ENCODE data around the gene AHCY. TPM values are rescaled to one million over a fixed set of nuclear protein-coding genes. Genes with fewer than 3 reads are reported as not detected.

Gene AHCY
- total RNA-seq, 2 donors from 2014 or later: 271 to 350 TPM

DNA sequence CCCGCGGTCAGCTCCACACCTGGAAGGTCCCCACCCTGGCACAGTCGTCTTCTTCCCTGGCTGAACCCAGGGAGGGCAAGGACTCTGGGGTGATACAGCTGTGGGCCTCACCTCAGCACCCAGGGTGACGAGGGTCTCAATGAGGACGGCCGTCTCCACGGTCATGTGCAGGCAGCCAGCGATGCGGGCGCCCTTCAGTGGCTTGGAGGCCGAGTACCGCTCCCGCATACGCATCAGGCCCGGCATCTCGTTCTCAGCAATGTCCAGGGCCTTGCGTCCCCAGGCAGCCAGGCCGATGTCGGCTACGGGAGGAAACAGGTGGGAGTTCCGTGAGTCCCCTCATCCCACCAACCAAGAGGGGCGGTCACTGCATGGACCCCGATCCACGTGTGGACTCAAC lies 7.9 kb downstream of the AHCY start:
- no peak for DNase-seq
- Histone ChIP-seq H3K27ac (ENCODE audit: low read depth, low read length) (no peak overlapping the region), H3K9me3 (ENCODE audit: control insufficient read depth, low read length) (no peaks in the 10 kb centered on the region), H3K27me3 (ENCODE audit: control insufficient read depth, insufficient read depth, low read length, poor library complexity, severe bottlenecking) (no peaks in the 10 kb centered on the region), H3K4me1 (ENCODE audit: control insufficient read depth, insufficient read depth, low read length) (no peaks in the 10 kb centered on the region), H3K9ac (ENCODE audit: extremely low read depth, low read length, poor library complexity, severe bottlenecking) (no peak overlapping the region), H3K36me3 (ENCODE audit: control insufficient read depth, insufficient read depth, low read length) (peaks cover 71% of the 10 kb centered on the region), H3K4me3 (ENCODE audit: low read length) (no peak overlapping the region)
- H3K9me3 Mint-ChIP-seq: no peaks in the 10 kb centered on the region
- no peak overlapping the region for H3K27ac Mint-ChIP-seq
- no peaks in the 10 kb centered on the region for H3K27me3 Mint-ChIP-seq (ENCODE audit: insufficient read depth)
- TF ChIP-seq, protein P1, sequence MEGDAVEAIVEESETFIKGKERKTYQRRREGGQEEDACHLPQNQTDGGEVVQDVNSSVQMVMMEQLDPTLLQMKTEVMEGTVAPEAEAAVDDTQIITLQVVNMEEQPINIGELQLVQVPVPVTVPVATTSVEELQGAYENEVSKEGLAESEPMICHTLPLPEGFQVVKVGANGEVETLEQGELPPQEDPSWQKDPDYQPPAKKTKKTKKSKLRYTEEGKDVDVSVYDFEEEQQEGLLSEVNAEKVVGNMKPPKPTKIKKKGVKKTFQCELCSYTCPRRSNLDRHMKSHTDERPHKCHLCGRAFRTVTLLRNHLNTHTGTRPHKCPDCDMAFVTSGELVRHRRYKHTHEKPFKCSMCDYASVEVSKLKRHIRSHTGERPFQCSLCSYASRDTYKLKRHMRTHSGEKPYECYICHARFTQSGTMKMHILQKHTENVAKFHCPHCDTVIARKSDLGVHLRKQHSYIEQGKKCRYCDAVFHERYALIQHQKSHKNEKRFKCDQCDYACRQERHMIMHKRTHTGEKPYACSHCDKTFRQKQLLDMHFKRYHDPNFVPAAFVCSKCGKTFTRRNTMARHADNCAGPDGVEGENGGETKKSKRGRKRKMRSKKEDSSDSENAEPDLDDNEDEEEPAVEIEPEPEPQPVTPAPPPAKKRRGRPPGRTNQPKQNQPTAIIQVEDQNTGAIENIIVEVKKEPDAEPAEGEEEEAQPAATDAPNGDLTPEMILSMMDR (conservative IDR thresholded peaks at IDR 0.05): no peak
- H3K4me1 Mint-ChIP-seq: no peaks in the 10 kb centered on the region
- 92 to 97% methylated on average over 24 of the region's 24 CpGs for WGBS, 2 experiments (ENCODE audit: insufficient coverage in 1 of 2, insufficient read length in 1 of 2)
- H3K4me3 Mint-ChIP-seq: no peak overlapping the region
- peaks cover 62% of the 10 kb centered on the region for H3K36me3 Mint-ChIP-seq (ENCODE audit: low read depth)

DNA sequence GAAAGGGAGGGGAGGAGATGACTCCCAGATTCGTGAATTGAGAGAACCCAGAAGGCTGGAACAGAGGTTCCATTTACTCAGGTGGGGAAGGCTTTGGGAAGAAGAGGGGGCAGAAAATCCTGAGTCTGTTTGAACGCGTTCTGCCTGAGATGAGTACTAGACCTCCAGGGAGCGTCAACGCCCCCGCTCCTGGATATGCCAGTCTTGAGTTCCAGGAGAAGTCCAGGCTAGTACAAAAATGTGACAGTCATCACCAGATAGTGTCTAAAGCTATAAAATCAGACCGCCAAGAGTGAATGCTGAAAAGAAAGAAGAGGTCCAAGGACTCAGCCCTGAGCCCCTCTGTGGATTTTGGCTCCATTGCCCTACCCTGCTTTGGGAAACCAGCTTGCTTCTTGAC lies 8.6 kb downstream of the AHCY start:
- Mint-ChIP-seq H3K4me1 (no peaks in the 10 kb centered on the region), H3K27ac (no peak overlapping the region), H3K4me3 (no peak overlapping the region), H3K9me3 (no peaks in the 10 kb centered on the region), H3K36me3 (ENCODE audit: low read depth) (peaks cover 69% of the 10 kb centered on the region), H3K27me3 (ENCODE audit: insufficient read depth) (no peaks in the 10 kb centered on the region)
- 92 to 94% methylated on average over 7 of the region's 7 CpGs for WGBS, 2 experiments (ENCODE audit: insufficient coverage in 1 of 2, insufficient read length in 1 of 2)
- H3K27me3 ChIP-seq (ENCODE audit: control insufficient read depth, insufficient read depth, low read length, poor library complexity, severe bottlenecking): no peaks in the 10 kb centered on the region
- H3K4me3 ChIP-seq (ENCODE audit: low read length): no peak overlapping the region
- TF ChIP-seq, protein P1 (conservative IDR thresholded peaks at IDR 0.05): no peak
- no peak overlapping the region for H3K9ac ChIP-seq (ENCODE audit: extremely low read depth, low read length, poor library complexity, severe bottlenecking)
- H3K9me3 ChIP-seq (ENCODE audit: control insufficient read depth, low read length): no peaks in the 10 kb centered on the region
- no peak overlapping the region for H3K27ac ChIP-seq (ENCODE audit: low read depth, low read length)
- H3K4me1 ChIP-seq (ENCODE audit: control insufficient read depth, insufficient read depth, low read length): no peaks in the 10 kb centered on the region
- H3K36me3 ChIP-seq (ENCODE audit: control insufficient read depth, insufficient read depth, low read length): peaks cover 74% of the 10 kb centered on the region
- DNase-seq: no peak

DNA sequence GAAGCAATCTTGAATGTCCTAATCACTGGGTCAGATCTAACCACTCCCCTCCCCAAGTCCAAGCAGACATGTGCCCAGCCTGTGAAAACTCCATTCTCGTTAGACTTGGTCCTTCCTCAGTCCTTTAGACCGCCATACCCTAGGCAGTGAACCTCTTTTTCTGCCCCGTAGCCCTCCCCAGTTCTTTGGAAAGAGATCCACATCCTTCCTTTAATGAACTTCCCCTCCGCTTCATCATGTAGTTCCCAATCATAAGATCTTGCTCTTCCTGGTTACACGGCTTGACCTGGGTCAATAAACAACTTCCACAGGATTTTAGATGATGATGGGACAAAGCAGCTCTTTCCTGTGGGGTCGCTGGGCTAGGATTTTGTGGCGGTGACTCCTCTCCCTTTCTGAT lies 9.6 kb downstream of the AHCY start:
- Histone ChIP-seq H3K36me3 (ENCODE audit: control insufficient read depth, insufficient read depth, low read length) (peaks cover 69% of the 10 kb centered on the region), H3K9me3 (ENCODE audit: control insufficient read depth, low read length) (no peaks in the 10 kb centered on the region), H3K27ac (ENCODE audit: low read depth, low read length) (no peak overlapping the region), H3K4me3 (ENCODE audit: low read length) (no peak overlapping the region), H3K27me3 (ENCODE audit: control insufficient read depth, insufficient read depth, low read length, poor library complexity, severe bottlenecking) (no peaks in the 10 kb centered on the region), H3K4me1 (ENCODE audit: control insufficient read depth, insufficient read depth, low read length) (no peaks in the 10 kb centered on the region), H3K9ac (ENCODE audit: extremely low read depth, low read length, poor library complexity, severe bottlenecking) (no peak overlapping the region)
- WGBS, 2 experiments (ENCODE audit: insufficient coverage in 1 of 2, insufficient read length in 1 of 2): 95 to 100% methylated on average over 5 to 7 of the region's 7 CpGs
- Mint-ChIP-seq H3K9me3 (no peaks in the 10 kb centered on the region), H3K27me3 (ENCODE audit: insufficient read depth) (no peaks in the 10 kb centered on the region), H3K4me3 (no peak overlapping the region), H3K27ac (peak overlapping the region; percentile 17), H3K4me1 (no peaks in the 10 kb centered on the region), H3K36me3 (ENCODE audit: low read depth) (peaks cover 77% of the 10 kb centered on the region)
- no peak for DNase-seq
- TF ChIP-seq, protein P1 (conservative IDR thresholded peaks at IDR 0.05): no peak

Measured in endodermal cell (in vitro differentiated cells).